Upper lobe of left lung (tissue), 6 donors: ENCODE data around the gene EPC2. TPM values are rescaled to one million over a fixed set of nuclear protein-coding genes. Genes with fewer than 3 reads are reported as not detected.

Experiments
- ATAC-seq, 2 donors: fragments of 200-7000 bp; cut with Tn5 transposase; one replicate each; pipeline ENCODE4 v1.9.1; 2022; ENCODE audit warnings: mild to moderate bottlenecking in 2 of 2, moderate library complexity in 2 of 2; ENCODE audit not compliant: low FRiP score in 2 of 2
- DNase-seq, 2 donors: peaks; one replicate each; pipeline ENCODE4 v3.0.0-alpha.2; 2019 to 2020
- H3K27ac ChIP-seq, 4 donors: fragments of 200-600 bp; sonication (generic); one replicate each; pipeline ENCODE4 v1.5.1; 2016 to 2019
- H3K27me3 ChIP-seq, 4 donors: fragments of 200-600 bp; sonication (generic); one replicate each; pipeline ENCODE4 v1.5.1; 2017 to 2019
- H3K36me3 ChIP-seq, 4 donors: fragments of 200-600 bp; sonication (generic); one replicate each; pipeline ENCODE4 v1.5.1; 2016 to 2019
- H3K4me1 ChIP-seq, 4 donors: fragments of 200-600 bp; sonication (generic); one replicate each; pipeline ENCODE4 v1.5.1; 2018 to 2019
- H3K4me3 ChIP-seq, 4 donors: fragments of 200-600 bp; sonication (generic); one replicate each; pipeline ENCODE4 v1.5.1; 2017 to 2019; ENCODE audit warnings: mild to moderate bottlenecking in 2 of 4, moderate library complexity in 1 of 4
- H3K9me3 ChIP-seq, 4 donors: fragments of 200-600 bp; sonication (generic); one replicate each; pipeline ENCODE4 v1.5.1; 2018 to 2019
- CTCF ChIP-seq, 6 experiments: fragments of 450-650 bp in 4 of 6; fragments of 200-600 bp in 2 of 6; sonication (generic) in 2 of 6; IDR thresholded peaks; one replicate each; pipeline ENCODE4 v1.5.1; 2016 to 2019; ENCODE audit warnings: antibody characterized with exemption in 6 of 6
- EP300 ChIP-seq, 4 donors: sonication (generic); formaldehyde crosslinking; IDR thresholded peaks; one replicate each; pipeline ENCODE4 v1.5.1; 2017; ENCODE audit warnings: antibody characterized with exemption in 4 of 4, control low read depth in 2 of 4
- POLR2A ChIP-seq, 4 donors: fragments of 450-650 bp; IDR thresholded peaks; one replicate each; pipeline ENCODE4 v1.5.1; 2016 to 2017; ENCODE audit warnings: antibody characterized with exemption in 4 of 4, mild to moderate bottlenecking in 2 of 4
- POLR2AphosphoS5 ChIP-seq, 2 donors: sonication (generic); formaldehyde crosslinking; IDR thresholded peaks; one replicate each; pipeline ENCODE4 v1.5.1; 2017; ENCODE audit warnings: antibody characterized with exemption in 2 of 2
- WGBS, 2 donors: methylation state at CpG; one replicate each; pipeline ENCODE4 v1.1.5; 2017 to 2018; 5-methylcytosine and 5-hydroxymethylcytosine counted together
- total RNA-seq, 6 donors: library from RNA; depleted of rRNA in 4 of 6; stranded (reverse); fragments of >200 nt in 4 of 6; gene quantifications; one replicate each; pipeline versions ENCODE4 v1.1.0 to v1.2.1, GENCODE V29; 2016 to 2021
- donor health status: DM: no; HTN: no; CAD: no; lungs with moderate emphysema.
- donor health status: DM: no; HTN: yes; CAD: no; lungs with severe emphysema.

EPC2 gene
- total RNA-seq, 6 donors from 2014 or later: 15.2 to 53.2 (median 31.5) TPM

GRCh38 chr2:148726228-148726627, 81.7 kb downstream of the EPC2 start:
- 74 to 80% methylated on average over 3 of the region's 3 CpGs for whole genome bisulfite sequencing, 2 donors
- Histone ChIP-seq H3K36me3 (no peaks in the 10 kb centered on the region), H3K27me3 (no peaks in the 10 kb centered on the region), H3K27ac (no peak overlapping the region), H3K9me3 (no peaks in the 10 kb centered on the region), H3K4me3 (no peak overlapping the region), H3K4me1 (peaks cover 4 to 7% (median 7%) of the 10 kb centered on the region in 4 donors)
- DNase-seq (no peak), ATAC-seq (no peak)
- no peak for TF ChIP-seq POLR2A (IDR thresholded peaks at IDR 0.05)
- TF ChIP-seq EP300 (IDR thresholded peaks at IDR 0.05): no peak
- no peak for TF ChIP-seq CTCF (IDR thresholded peaks at IDR 0.05)
- TF ChIP-seq POLR2AphosphoS5 (IDR thresholded peaks at IDR 0.05): no peak

GRCh38 chr2:148730085-148730484, 85.5 kb downstream of the EPC2 start:
- peaks cover 0 to 4% (median 0%) of the 10 kb centered on the region in 4 donors for H3K4me1 ChIP-seq
- no peaks in the 10 kb centered on the region for H3K9me3 ChIP-seq
- no peak overlapping the region for H3K27ac ChIP-seq
- H3K36me3 ChIP-seq: no peaks in the 10 kb centered on the region
- DNase-seq (no peak), ATAC-seq (no peak)
- no peak overlapping the region for H3K4me3 ChIP-seq
- TF ChIP-seq CTCF (IDR thresholded peaks at IDR 0.05) (no peak), POLR2AphosphoS5 (IDR thresholded peaks at IDR 0.05) (no peak), EP300 (IDR thresholded peaks at IDR 0.05) (no peak), POLR2A (IDR thresholded peaks at IDR 0.05) (no peak)
- no peaks in the 10 kb centered on the region for H3K27me3 ChIP-seq

DNA sequence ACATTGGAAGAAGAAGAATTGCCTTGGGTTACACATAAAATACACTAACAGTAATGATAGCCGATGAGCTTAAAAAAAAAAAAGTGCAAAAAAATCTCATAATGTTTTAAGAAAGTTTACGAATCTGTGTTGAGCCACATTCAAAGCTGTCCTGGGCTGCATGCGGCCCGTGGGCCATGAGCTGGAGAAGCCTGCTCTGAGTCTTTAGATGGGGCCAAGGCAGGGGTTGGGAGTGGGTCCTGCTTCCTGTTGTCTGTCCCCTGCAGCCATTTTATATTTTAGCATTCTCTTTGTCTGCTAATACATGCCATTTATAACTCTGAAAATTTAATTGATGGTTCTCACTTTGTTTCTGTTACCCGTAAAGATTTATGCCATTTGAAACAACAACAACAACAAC, 93.2 kb downstream of the EPC2 start:
- WGBS, 2 donors: 97 to 98% methylated on average over 5 of the region's 5 CpGs
- H3K4me1 ChIP-seq: no peaks in the 10 kb centered on the region
- no peak for TF ChIP-seq POLR2A (IDR thresholded peaks at IDR 0.05)
- TF ChIP-seq CTCF (IDR thresholded peaks at IDR 0.05): no peak
- TF ChIP-seq POLR2AphosphoS5 (IDR thresholded peaks at IDR 0.05): no peak
- no peak for TF ChIP-seq EP300 (IDR thresholded peaks at IDR 0.05)

DNA sequence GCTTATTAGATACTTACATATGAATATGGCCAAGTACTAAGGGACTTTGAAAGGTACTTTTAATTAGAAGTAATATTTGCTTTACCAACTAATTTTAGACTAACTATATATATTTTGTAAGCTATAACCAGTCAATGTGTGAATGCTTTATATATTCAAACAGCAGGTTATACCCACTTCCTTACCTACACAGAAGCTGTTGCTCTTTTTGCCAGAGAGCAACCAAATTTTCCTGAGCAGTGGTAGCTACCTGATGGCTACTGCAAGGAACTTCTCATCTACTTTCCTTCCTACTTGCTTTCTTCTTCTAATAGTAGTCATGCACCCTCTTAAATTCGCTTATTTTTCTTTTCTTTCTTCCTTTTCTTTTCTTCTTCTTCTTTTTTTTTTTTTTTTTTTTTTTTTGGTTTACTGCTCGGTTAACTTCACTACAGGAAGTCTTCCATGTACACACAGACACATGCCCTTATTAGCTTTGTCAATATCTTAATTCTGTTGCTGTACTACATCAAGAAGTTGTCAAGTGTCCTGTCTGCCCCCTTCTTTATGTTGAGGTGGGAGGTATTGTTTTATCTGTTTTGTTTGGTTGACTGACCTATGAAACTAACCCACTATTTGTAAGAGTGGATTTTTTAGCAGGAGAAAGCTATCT, 95.0 kb downstream of the EPC2 start:
- Histone ChIP-seq H3K27me3 (no peaks in the 10 kb centered on the region), H3K9me3 (no peaks in the 10 kb centered on the region), H3K36me3 (no peaks in the 10 kb centered on the region), H3K27ac (no peak overlapping the region), H3K4me1 (peaks cover 0 to 3% (median 0%) of the 10 kb centered on the region in 4 donors), H3K4me3 (no peak overlapping the region)
- ATAC-seq (no peak), DNase-seq (no peak)
- no peak for TF ChIP-seq EP300 (IDR thresholded peaks at IDR 0.05)
- TF ChIP-seq CTCF (IDR thresholded peaks at IDR 0.05): no peak
- TF ChIP-seq POLR2A (IDR thresholded peaks at IDR 0.05): no peak
- TF ChIP-seq POLR2AphosphoS5 (IDR thresholded peaks at IDR 0.05): no peak
- WGBS, 2 donors: 51 to 56% methylated on average over 2 of the region's 2 CpGs

More for the DNA sequence above, 93.2 kb downstream of the EPC2 start:
- ATAC-seq (no peak), DNase-seq (peak in 1 of 2 donors; percentile 19)
- Histone ChIP-seq H3K27me3 (no peaks in the 10 kb centered on the region), H3K36me3 (no peaks in the 10 kb centered on the region), H3K4me3 (no peak overlapping the region), H3K27ac (no peak overlapping the region), H3K9me3 (no peaks in the 10 kb centered on the region)

- DNase-seq (no peak), ATAC-seq (no peak)
- no peaks in the 10 kb centered on the region for H3K36me3 ChIP-seq
- H3K9me3 ChIP-seq: no peaks in the 10 kb centered on the region
- H3K4me3 ChIP-seq: no peak overlapping the region
- TF ChIP-seq POLR2AphosphoS5 (IDR thresholded peaks at IDR 0.05): no peak
- TF ChIP-seq POLR2A (IDR thresholded peaks at IDR 0.05): no peak
- no peak for TF ChIP-seq CTCF (IDR thresholded peaks at IDR 0.05)
- no peak for TF ChIP-seq EP300 (IDR thresholded peaks at IDR 0.05)
- peaks cover 0 to 3% (median 0%) of the 10 kb centered on the region in 4 donors for H3K4me1 ChIP-seq
- WGBS, 2 donors: 92 to 93% methylated on average over 4 of the region's 4 CpGs
- H3K27me3 ChIP-seq: no peaks in the 10 kb centered on the region
- no peak overlapping the region for H3K27ac ChIP-seq
Observed at GRCh38 chr2:148742373-148742772, 97.8 kb downstream of the EPC2 start.
